SU-DHL-6 (cell line): Measurements from ENCODE around the gene ADAD2.

Source experiments
- CTCF ChIP-seq: fragments of 200-600 bp; sonication (generic); IDR thresholded peaks from one replicate; pipeline ENCODE4 v1.5.1; 2017; ENCODE audit warnings: antibody characterized with exemption, mild to moderate bottlenecking, low read length, moderate library complexity; ENCODE audit not compliant: insufficient read depth, poor library complexity, severe bottlenecking
- EZH2phosphoT487 ChIP-seq: fragments of 200-600 bp; sonication (generic), shearing (Covaris generic); conservative IDR thresholded peaks from 2 replicates; pipeline ENCODE4 v1.6.1; 2018; ENCODE audit warnings: mild to moderate bottlenecking, antibody characterized with exemption, low read length, moderate library complexity, mixed read lengths

- TF ChIP-seq CTCF (no peak), EZH2phosphoT487 (no peak)
Measured at GRCh38 chr16:84242839-84243238, 51.9 kb downstream of the ADAD2 start.
